Tibial nerve (tissue), 4 donors: Measurements from ENCODE around the gene HAL.

Experiments
- CTCF ChIP-seq, 5 experiments: fragments of 200-600 bp in 3 of 5; fragments of 450-650 bp in 2 of 5; sonication (generic) in 3 of 5; IDR thresholded peaks; one replicate each; pipeline ENCODE4 v1.5.1; 2016 to 2019; ENCODE audit warnings: antibody characterized with exemption in 5 of 5, mild to moderate bottlenecking in 3 of 5, moderate library complexity in 2 of 5
- EP300 ChIP-seq, 2 donors: sonication (generic); formaldehyde crosslinking; IDR thresholded peaks; one replicate each; pipeline ENCODE4 v1.6.1; 2017; ENCODE audit warnings: antibody characterized with exemption in 2 of 2, mild to moderate bottlenecking in 1 of 2
- POLR2A ChIP-seq, 2 donors: fragments of 450-650 bp; IDR thresholded peaks; one replicate each; pipeline ENCODE4 v1.6.1; 2017; ENCODE audit warnings: antibody characterized with exemption in 2 of 2, mild to moderate bottlenecking in 2 of 2, moderate library complexity in 2 of 2

- TF ChIP-seq CTCF (IDR thresholded peaks at IDR 0.05): no peak
- no peak for TF ChIP-seq POLR2A (IDR thresholded peaks at IDR 0.05)
- TF ChIP-seq EP300 (IDR thresholded peaks at IDR 0.05): no peak
These were observed 1.1 kb upstream of the HAL start for GRCh38 chr12:95997276-95997675.
